GM12878 (cell line): ENCODE results near the gene CDC5L. TPM values are rescaled to one million over a fixed set of nuclear protein-coding genes. Genes with fewer than 3 reads are reported as not detected.

ENCODE experiments used
- ATAC-seq: fragments of 200-7000 bp; cut with Tn5 transposase; 3 replicates; pipeline ENCODE4 v1.9.1; 2020; ENCODE audit warnings: mild to moderate bottlenecking, moderate library complexity
- BruUV-seq: library from RNA; stranded (reverse); fragments of 400-500 nt; replicated peaks from 2 replicates; lab custom pipeline; 2021; lab: Mats Ljungman, UMichigan
- CTCF ChIA-PET: fragments of 300-600 bp; sonication (Branson Sonifier 250); formaldehyde crosslinking; extraction: SDS; loops from one replicate; lab custom pipeline; 2021; ENCODE audit warnings: inconsistent platforms; lab: Yijun Ruan, JAX
- POLR2A ChIA-PET: fragments of 350-600 bp; formaldehyde crosslinking; extraction: SDS; loops from one replicate; lab custom pipeline; 2021; ENCODE audit warnings: inconsistent platforms; lab: Charles Lee
- RAD21 ChIA-PET: fragments of 300-600 bp; sonication (Branson Sonifier 250); formaldehyde crosslinking; loops from one replicate; lab custom pipeline; 2023; ENCODE audit warnings: antibody characterized with exemption; ENCODE audit not compliant: unreplicated experiment; lab: Charles Lee
- SMC1A ChIA-PET: fragments of 300-600 bp; sonication (Branson Sonifier 250); formaldehyde crosslinking; loops from one replicate; lab custom pipeline; 2023; ENCODE audit not compliant: unreplicated experiment, uncharacterized antibody; lab: Charles Lee
- DNase-seq: peaks from one replicate; pipeline ENCODE4 v3.0.0-alpha.2; 2011; ENCODE audit warnings: low read depth, low spot score
- FAIRE-seq: peaks from 3 replicates; lab custom pipeline; 2011; peaks lifted over from hg19 to GRCh38; lab: Jason Lieb, UNC
- H2AFZ ChIP-seq: 2 replicates; pipeline ENCODE4 v1.6.0; 2011; ENCODE audit warnings: low read depth, low read length, control low read depth; ENCODE audit not compliant: control insufficient read depth
- H3K27ac ChIP-seq: 2 replicates; pipeline ENCODE4 v1.5.1; 2011; ENCODE audit warnings: control low read depth; ENCODE audit not compliant: control insufficient read depth, insufficient read depth
- H3K27me3 ChIP-seq, 2 experiments: replicated peaks in 1 of 2; 2 replicates each; pipeline versions ENCODE4 v1.6.0 to v1.6.1; 2011; ENCODE audit warnings: low read length in 1 of 2; ENCODE audit not compliant: control insufficient read depth in 2 of 2, insufficient read depth in 2 of 2
- H3K36me3 ChIP-seq, 2 experiments: 2 replicates each; pipeline ENCODE4 v1.5.1; 2011; ENCODE audit warnings: low read length in 1 of 2; ENCODE audit not compliant: control insufficient read depth in 2 of 2, insufficient read depth in 2 of 2
- H3K4me1 ChIP-seq: 2 replicates; pipeline ENCODE4 v1.6.1; 2011; ENCODE audit warnings: mild to moderate bottlenecking, low read length, moderate library complexity, mixed read lengths; ENCODE audit not compliant: control insufficient read depth, insufficient read depth
- H3K4me2 ChIP-seq: 2 replicates; pipeline ENCODE4 v1.6.0; 2011; ENCODE audit warnings: control low read depth; ENCODE audit not compliant: control insufficient read depth, insufficient read depth
- H3K4me3 ChIP-seq: fragments of 200-600 bp; sonication (generic); 2 replicates; pipeline ENCODE4 v1.5.1; 2016
- H3K79me2 ChIP-seq: 2 replicates; pipeline ENCODE4 v1.6.0; 2011; ENCODE audit warnings: low read length; ENCODE audit not compliant: control insufficient read depth, insufficient read depth
- H3K9ac ChIP-seq: 2 replicates; pipeline ENCODE4 v1.8.0; 2011; ENCODE audit warnings: low read length, control low read depth, mixed read lengths; ENCODE audit not compliant: control insufficient read depth, insufficient read depth
- H3K9me3 ChIP-seq: replicated peaks from 3 replicates; pipeline ENCODE4 v1.5.1; 2011; ENCODE audit warnings: mild to moderate bottlenecking, low read length; ENCODE audit not compliant: control insufficient read depth, insufficient read depth
- H4K20me1 ChIP-seq: 2 replicates; pipeline ENCODE4 v1.6.0; 2011; ENCODE audit not compliant: control insufficient read depth, insufficient read depth
- CBX5 ChIP-seq: sonication (generic); IDR thresholded peaks from 2 replicates; pipeline ENCODE4 v1.6.1; 2016; ENCODE audit warnings: low read depth, moderate library complexity, mild to moderate bottlenecking, inconsistent platforms
- CEBPB ChIP-seq, 2 experiments: fragments of 150-350 bp in 1 of 2; IDR thresholded peaks; 2 replicates each; pipeline ENCODE4 v1.6.1; 2012 to 2014; ENCODE audit warnings: low read depth in 2 of 2, low read length in 2 of 2, borderline replicate concordance in 1 of 2, inconsistent platforms in 1 of 2
- EGR1 ChIP-seq, 2 experiments: IDR thresholded peaks; 1 replicate in 1 of 2; 2 replicates in 1 of 2; pipeline ENCODE4 v1.6.1; 2011 to 2012; ENCODE audit warnings: low read depth in 2 of 2, low read length in 2 of 2, borderline replicate concordance in 1 of 2, mild to moderate bottlenecking in 1 of 2, moderate library complexity in 1 of 2
- MTA3 ChIP-seq: IDR thresholded peaks from 2 replicates; pipeline ENCODE4 v1.6.1; 2012; ENCODE audit warnings: low read length, inconsistent platforms, borderline replicate concordance
- PML ChIP-seq: IDR thresholded peaks from 2 replicates; pipeline ENCODE4 v1.6.1; 2012; ENCODE audit warnings: low read length, inconsistent platforms
- RAD21 ChIP-seq: IDR thresholded peaks from 2 replicates; pipeline ENCODE4 v1.6.1; 2011; ENCODE audit warnings: mild to moderate bottlenecking, low read depth, low read length, moderate library complexity; ENCODE audit not compliant: insufficient read depth
- SMAD1 ChIP-seq: fragments of 450-650 bp; IDR thresholded peaks from 2 replicates; pipeline ENCODE4 v1.6.1; 2018; ENCODE audit warnings: mild to moderate bottlenecking, low read depth; ENCODE audit not compliant: partially characterized antibody
- STAT1 ChIP-seq: fragments of 450-650 bp; conservative IDR thresholded peaks from 2 replicates; pipeline ENCODE4 v1.6.1; 2014; ENCODE audit warnings: antibody characterized with exemption, mild to moderate bottlenecking
- ZNF217 ChIP-seq: fragments of 450-650 bp; IDR thresholded peaks from 2 replicates; pipeline ENCODE4 v1.6.1; 2017; ENCODE audit warnings: antibody characterized with exemption, mild to moderate bottlenecking
- ZNF274 ChIP-seq: IDR thresholded peaks from one replicate; pipeline ENCODE4 v1.8.0; 2011; ENCODE audit not compliant: insufficient read length, insufficient read depth
- ZZZ3 ChIP-seq: IDR thresholded peaks from 2 replicates; pipeline ENCODE4 v1.6.1; 2011; ENCODE audit warnings: low read depth; ENCODE audit not compliant: control insufficient read depth, insufficient read length
- WGBS: methylation state at CpG from one replicate; pipeline ENCODE4 v1.1.6; 2016; ENCODE audit warnings: low lambda C conversion rate; ENCODE audit not compliant: insufficient replicate concordance, insufficient coverage; ENCODE audit errors: missing lambda C conversion rate; 5-methylcytosine and 5-hydroxymethylcytosine counted together
- in situ Hi-C: fragments of 300-500 bp; cut with MboI; formaldehyde crosslinking; loops from 9 replicates; pipeline ENCODE4 v1.14.3; 2018; ENCODE audit warnings: mixed read lengths
- intact Hi-C: fragments of 100-400 bp; cut with micrococcal nuclease; formaldehyde crosslinking; loops from one replicate; pipeline ENCODE4 v1.14.2; 2022; ENCODE audit not compliant: unreplicated experiment
- polyA plus RNA-seq, 11 experiments: library from polyadenylated mRNA; depleted of rRNA in 4 of 11; unstranded in 6 of 11; stranded (reverse) in 5 of 11; fragments of >200 nt; fragmentation: Nextera tagmentation in 4 of 11; fragmentation: Illumina TruSeq in 1 of 11; extraction: Ambion mirVana in 4 of 11; extraction: Trizol in 1 of 11; gene quantifications; 1 replicate in 1 of 11; 2 replicates in 10 of 11; pipeline versions ENCODE4 v1.2.1 to v1.2.3, GENCODE V29; 2011 to 2016; ENCODE audit warnings: inconsistent platforms in 2 of 11, missing spikeins in 2 of 11, low read depth in 1 of 11
- total RNA-seq, 4 experiments: library from RNA; depleted of rRNA in 3 of 4; stranded (reverse); fragments of >200 nt in 3 of 4; fragmentation: Illumina TruSeq in 1 of 4; extraction: Trizol in 1 of 4; gene quantifications; 2 replicates each; pipeline versions ENCODE4 v1.2.1 to v1.2.3, GENCODE V29; 2013 to 2021
- TF ChIP-seq, protein P1 (sequence below): IDR thresholded peaks from 2 replicates; pipeline ENCODE4 v1.6.1; 2012; ENCODE audit warnings: low read depth, low read length, improper control_type of control experiment
- TF ChIP-seq, protein P2 (sequence below): fragments of 150-350 bp; IDR thresholded peaks from 2 replicates; pipeline ENCODE4 v1.6.1; 2014; ENCODE audit warnings: mild to moderate bottlenecking, low read depth, low read length
- TF ChIP-seq, protein P3 (sequence below): IDR thresholded peaks from 2 replicates; pipeline ENCODE4 v1.6.1; 2011; ENCODE audit warnings: low read depth, mild to moderate bottlenecking, low read length, moderate library complexity, borderline replicate concordance; ENCODE audit errors: extremely low read depth
- TF ChIP-seq, protein P4 (sequence below): IDR thresholded peaks from 2 replicates; pipeline ENCODE4 v1.6.1; 2012; ENCODE audit warnings: low read depth, low read length, improper control_type of control experiment
- TF ChIP-seq, protein P5 (sequence below): fragments of 450-650 bp; formaldehyde crosslinking; IDR thresholded peaks from 2 replicates; pipeline ENCODE4 v1.4.0; 2020; ENCODE audit warnings: mild to moderate bottlenecking, moderate library complexity

CDC5L gene
- total and polyA plus RNA-seq, 10 of the 15 experiments (the other 5 are each of a cell fraction or from before 2014, with no cell fraction given): 13.2 to 29.4 (median 18.8) TPM

DNA sequence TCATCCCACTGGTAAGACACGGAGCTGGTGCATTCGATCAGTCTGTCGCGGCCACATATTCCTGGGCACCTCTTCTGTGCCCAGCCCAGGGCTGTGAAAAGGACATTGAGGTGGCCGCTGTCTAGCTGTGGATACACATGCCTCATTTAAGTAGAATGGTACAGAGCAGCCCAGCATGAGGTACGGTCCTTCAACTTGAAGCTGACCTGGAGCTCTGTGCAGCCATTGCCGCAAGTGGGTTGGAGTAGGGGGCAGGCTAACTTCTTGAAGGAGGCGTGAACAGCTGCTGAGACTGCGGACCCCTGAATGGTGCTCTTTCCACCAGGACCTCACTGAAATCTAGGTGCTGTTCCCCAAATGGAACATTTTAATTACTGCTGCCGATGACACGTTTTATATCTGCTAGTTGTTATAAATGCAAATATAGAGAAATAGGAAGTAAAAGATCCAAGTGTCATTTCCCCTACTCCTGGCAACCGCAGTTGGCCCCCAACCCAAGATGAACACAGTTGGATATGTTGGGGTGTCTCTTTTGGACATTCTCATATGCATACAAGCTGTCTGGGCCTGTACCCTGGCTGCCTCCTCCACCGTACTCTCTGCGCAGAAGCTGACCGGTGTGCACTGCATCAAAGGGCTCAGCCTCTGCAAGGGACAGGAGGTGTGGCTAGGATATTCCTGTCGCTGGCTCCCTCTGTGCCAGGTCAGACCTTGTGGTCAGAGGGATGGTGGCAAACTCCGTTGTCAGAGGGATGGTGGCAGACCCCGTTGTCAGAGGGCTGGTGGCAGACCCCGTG lies 86.1 kb downstream of the CDC5L start:
- no peaks in the 10 kb centered on the region for H3K36me3 ChIP-seq
- BruUV-seq: no TSS peak
- intact Hi-C loops (loop anchor here (2.0 kb wide), 1 partner anchor 1449 kb away; no protein-coding TSS in a partner anchor), in situ Hi-C loops (loop anchor here (5.0 kb wide), 1 partner anchor 1449 kb away; no protein-coding TSS in a partner anchor)
- H4K20me1 ChIP-seq: no peaks in the 10 kb centered on the region
- H3K4me1 ChIP-seq: no peaks in the 10 kb centered on the region
- no peaks in the 10 kb centered on the region for H3K9me3 ChIP-seq
- H3K27me3 ChIP-seq: no peaks in the 10 kb centered on the region; a peak in 3 of 4 replicates
- no peak overlapping the region for H3K9ac ChIP-seq
- ChIA-PET RAD21 (no interaction called here), POLR2A (no interaction called here), SMC1A (interaction anchor here (0.7 kb wide), 1 partner anchor 226 kb away, joined by 3 read pairs; no protein-coding TSS in a partner anchor), CTCF (interaction anchor here (1.7 to 2.6 kb wide), 2 partner anchors 8 to 1449 kb away, joined by 4 to 15 read pairs; no protein-coding TSS in a partner anchor)
- no peak overlapping the region for H3K4me2 ChIP-seq
- FAIRE-seq: no peak
- DNase-seq: no peak
- no peak overlapping the region for H3K27ac ChIP-seq
- no peak for ATAC-seq
- H3K4me3 ChIP-seq: no peak overlapping the region
- H2AFZ ChIP-seq: no peak overlapping the region
- 48% methylated on average over 19 of the region's 19 CpGs for WGBS
- H3K79me2 ChIP-seq: no peaks in the 10 kb centered on the region
- TF ChIP-seq CBX5 (no peak), EGR1 (IDR thresholded peaks at IDR 0.05; ENCODE audit: borderline replicate concordance in 1 of 2, low read depth in 2 of 2, low read length in 2 of 2) (no peak), ZNF217 (no peak), RAD21 (no peak), STAT1 (no peak), SMAD1 (no peak), MTA3 (no peak), PML (no peak), CEBPB (IDR thresholded peaks at IDR 0.05; ENCODE audit: borderline replicate concordance in 1 of 2, low read depth in 2 of 2, low read length in 2 of 2) (no peak), ZNF274 (no peak), ZZZ3 (no peak)
- TF ChIP-seq, protein P1, sequence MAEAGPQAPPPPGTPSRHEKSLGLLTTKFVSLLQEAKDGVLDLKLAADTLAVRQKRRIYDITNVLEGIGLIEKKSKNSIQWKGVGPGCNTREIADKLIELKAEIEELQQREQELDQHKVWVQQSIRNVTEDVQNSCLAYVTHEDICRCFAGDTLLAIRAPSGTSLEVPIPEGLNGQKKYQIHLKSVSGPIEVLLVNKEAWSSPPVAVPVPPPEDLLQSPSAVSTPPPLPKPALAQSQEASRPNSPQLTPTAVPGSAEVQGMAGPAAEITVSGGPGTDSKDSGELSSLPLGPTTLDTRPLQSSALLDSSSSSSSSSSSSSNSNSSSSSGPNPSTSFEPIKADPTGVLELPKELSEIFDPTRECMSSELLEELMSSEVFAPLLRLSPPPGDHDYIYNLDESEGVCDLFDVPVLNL: no peak
- TF ChIP-seq, protein P2, sequence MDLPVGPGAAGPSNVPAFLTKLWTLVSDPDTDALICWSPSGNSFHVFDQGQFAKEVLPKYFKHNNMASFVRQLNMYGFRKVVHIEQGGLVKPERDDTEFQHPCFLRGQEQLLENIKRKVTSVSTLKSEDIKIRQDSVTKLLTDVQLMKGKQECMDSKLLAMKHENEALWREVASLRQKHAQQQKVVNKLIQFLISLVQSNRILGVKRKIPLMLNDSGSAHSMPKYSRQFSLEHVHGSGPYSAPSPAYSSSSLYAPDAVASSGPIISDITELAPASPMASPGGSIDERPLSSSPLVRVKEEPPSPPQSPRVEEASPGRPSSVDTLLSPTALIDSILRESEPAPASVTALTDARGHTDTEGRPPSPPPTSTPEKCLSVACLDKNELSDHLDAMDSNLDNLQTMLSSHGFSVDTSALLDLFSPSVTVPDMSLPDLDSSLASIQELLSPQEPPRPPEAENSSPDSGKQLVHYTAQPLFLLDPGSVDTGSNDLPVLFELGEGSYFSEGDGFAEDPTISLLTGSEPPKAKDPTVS: no peak
- TF ChIP-seq, protein P3, sequence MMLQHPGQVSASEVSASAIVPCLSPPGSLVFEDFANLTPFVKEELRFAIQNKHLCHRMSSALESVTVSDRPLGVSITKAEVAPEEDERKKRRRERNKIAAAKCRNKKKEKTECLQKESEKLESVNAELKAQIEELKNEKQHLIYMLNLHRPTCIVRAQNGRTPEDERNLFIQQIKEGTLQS: no peak
- TF ChIP-seq, protein P4, sequence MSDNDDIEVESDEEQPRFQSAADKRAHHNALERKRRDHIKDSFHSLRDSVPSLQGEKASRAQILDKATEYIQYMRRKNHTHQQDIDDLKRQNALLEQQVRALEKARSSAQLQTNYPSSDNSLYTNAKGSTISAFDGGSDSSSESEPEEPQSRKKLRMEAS: no peak
- TF ChIP-seq, protein P5, sequence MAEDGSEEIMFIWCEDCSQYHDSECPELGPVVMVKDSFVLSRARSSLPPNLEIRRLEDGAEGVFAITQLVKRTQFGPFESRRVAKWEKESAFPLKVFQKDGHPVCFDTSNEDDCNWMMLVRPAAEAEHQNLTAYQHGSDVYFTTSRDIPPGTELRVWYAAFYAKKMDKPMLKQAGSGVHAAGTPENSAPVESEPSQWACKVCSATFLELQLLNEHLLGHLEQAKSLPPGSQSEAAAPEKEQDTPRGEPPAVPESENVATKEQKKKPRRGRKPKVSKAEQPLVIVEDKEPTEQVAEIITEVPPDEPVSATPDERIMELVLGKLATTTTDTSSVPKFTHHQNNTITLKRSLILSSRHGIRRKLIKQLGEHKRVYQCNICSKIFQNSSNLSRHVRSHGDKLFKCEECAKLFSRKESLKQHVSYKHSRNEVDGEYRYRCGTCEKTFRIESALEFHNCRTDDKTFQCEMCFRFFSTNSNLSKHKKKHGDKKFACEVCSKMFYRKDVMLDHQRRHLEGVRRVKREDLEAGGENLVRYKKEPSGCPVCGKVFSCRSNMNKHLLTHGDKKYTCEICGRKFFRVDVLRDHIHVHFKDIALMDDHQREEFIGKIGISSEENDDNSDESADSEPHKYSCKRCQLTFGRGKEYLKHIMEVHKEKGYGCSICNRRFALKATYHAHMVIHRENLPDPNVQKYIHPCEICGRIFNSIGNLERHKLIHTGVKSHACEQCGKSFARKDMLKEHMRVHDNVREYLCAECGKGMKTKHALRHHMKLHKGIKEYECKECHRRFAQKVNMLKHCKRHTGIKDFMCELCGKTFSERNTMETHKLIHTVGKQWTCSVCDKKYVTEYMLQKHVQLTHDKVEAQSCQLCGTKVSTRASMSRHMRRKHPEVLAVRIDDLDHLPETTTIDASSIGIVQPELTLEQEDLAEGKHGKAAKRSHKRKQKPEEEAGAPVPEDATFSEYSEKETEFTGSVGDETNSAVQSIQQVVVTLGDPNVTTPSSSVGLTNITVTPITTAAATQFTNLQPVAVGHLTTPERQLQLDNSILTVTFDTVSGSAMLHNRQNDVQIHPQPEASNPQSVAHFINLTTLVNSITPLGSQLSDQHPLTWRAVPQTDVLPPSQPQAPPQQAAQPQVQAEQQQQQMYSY: no peak
